OCI-LY3 (cell line): ENCODE results near the gene LYPD3.

Source experiments
- EZH2phosphoT487 ChIP-seq: fragments of 200-600 bp; shearing (Covaris generic); IDR thresholded peaks from 2 replicates; pipeline ENCODE4 v1.6.1; 2018; ENCODE audit warnings: antibody characterized with exemption, mixed run types, low read depth
- TF ChIP-seq, protein P1 (sequence below): fragments of 200-600, 300-600 bp; sonication (generic); IDR thresholded peaks from 2 replicates; pipeline ENCODE4 v1.5.1; 2014; ENCODE audit warnings: antibody characterized with exemption, low read length, low read depth

DNA sequence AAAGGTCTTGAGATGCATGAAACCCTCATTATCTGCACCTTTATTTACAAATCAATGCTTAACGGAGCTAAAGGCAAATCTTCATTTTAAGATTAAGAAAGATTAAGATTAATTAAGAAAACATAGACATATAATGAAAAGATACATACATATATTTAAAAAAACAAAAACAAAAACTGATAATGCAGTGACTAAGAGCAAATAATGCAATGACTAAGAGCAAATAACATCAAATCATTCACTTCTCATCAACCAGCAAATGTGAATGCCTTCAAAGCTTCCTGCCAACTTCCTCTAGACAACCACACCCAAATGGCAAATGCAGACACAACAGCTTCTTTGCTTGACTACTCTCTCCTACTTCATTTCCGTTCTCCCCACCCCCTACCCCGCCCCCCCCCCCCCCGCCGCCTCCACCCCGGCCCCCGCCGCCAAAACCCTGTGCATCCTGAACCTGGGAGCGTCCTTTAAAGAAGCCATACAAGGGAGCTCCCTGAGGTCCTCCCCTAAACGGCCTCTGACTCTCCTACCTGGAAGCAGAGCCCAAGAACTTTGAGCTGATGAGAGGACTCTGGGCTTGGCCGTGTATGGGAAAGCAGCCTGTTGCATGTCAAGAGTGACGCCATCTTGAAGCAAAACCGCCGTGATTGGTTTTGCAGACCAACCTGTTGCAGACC lies 26.2 kb downstream of the LYPD3 start:
- TF ChIP-seq, protein P1, sequence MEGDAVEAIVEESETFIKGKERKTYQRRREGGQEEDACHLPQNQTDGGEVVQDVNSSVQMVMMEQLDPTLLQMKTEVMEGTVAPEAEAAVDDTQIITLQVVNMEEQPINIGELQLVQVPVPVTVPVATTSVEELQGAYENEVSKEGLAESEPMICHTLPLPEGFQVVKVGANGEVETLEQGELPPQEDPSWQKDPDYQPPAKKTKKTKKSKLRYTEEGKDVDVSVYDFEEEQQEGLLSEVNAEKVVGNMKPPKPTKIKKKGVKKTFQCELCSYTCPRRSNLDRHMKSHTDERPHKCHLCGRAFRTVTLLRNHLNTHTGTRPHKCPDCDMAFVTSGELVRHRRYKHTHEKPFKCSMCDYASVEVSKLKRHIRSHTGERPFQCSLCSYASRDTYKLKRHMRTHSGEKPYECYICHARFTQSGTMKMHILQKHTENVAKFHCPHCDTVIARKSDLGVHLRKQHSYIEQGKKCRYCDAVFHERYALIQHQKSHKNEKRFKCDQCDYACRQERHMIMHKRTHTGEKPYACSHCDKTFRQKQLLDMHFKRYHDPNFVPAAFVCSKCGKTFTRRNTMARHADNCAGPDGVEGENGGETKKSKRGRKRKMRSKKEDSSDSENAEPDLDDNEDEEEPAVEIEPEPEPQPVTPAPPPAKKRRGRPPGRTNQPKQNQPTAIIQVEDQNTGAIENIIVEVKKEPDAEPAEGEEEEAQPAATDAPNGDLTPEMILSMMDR = no peak
- no peak for TF ChIP-seq EZH2phosphoT487
